GM11168 (cell line): ENCODE measurements around the gene RAD51B.

Experiments used
- in situ Hi-C: fragments of 300-500 bp; cut with MboI; formaldehyde crosslinking; loops from one replicate; pipeline ENCODE4 v1.12.0; 2022; ENCODE audit warnings: low sequenced_read_pairs; ENCODE audit not compliant: unreplicated experiment

RAD51B gene

DNA sequence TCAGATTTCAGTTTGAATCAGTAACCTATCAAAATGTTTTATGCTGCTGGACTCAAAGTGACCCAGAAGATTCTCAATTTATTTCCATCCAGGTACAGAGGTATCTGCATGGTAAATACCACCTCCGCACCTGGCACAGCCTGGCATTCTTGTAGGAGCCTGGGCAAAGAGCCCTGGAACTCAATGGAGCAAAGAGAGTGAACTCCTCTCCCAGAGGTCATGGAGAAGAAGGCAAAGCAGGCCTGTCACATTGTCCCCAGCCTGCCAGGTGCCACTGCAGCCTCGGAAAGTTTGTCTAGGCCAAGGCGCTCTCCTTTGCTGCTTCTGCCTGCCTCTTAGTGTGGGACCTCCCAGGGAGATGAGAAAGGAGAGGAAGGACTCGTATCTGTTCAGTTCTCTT lies 653.5 kb downstream of the RAD51B start:
- in situ Hi-C loops: no loop called here

DNA sequence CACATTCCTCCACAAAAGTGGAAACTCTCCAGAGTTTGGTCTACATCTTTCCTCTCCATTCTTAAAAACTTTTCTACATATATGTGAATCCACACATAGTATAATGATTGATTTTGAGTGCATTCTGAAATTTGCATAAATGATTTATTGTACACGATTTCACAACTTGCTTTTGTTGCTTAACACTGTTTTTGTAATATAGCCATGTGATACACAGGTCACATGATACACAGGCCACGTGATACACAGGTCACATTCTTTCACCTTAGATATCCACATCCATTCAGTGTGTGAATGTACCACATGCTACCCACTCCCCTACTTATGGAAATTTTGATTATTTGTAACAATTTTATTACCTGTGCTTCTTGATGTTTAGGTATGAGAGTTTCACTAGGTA lies 654.2 kb downstream of the RAD51B start:
- in situ Hi-C loops: no loop called here

DNA sequence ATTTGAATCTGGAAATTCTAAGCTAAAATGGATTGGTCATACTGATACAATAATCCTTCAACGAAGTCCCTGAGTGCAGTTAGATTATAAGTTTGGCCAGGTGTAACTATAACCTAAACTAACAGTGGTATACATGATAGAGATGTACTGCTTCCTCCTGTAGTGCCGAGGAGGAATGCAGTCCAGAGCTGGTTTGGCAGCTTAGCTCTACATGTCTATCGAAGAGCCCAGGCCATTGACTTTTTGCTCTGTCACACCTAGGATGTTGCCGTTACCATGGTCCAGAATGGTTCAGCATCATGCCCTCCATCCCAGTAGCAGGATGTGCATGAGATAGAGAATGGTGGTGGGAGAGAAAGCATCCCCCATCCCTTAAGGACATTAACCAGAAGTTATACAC lies 655.2 kb downstream of the RAD51B start:
- in situ Hi-C loops: no loop called here

DNA sequence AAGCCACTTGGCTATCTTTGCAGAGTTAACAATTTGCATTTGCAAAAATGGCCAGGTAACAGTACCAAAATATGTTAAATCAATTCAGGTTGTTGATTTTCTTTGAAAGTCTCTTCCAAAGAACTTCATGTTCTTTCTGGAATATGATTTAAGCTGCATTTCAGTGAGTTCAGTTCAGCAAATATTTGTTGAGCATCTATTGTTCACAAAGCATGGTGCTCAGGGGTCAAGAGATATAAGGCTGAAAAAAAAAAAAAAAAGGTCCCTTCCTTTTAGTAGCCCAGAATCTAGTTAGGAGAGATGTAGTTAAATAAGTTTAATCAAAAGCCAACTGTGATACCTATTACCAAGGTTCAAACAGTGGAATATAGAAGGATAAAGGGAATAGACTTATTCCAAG lies 656.2 kb downstream of the RAD51B start:
- in situ Hi-C loops: no loop called here

DNA sequence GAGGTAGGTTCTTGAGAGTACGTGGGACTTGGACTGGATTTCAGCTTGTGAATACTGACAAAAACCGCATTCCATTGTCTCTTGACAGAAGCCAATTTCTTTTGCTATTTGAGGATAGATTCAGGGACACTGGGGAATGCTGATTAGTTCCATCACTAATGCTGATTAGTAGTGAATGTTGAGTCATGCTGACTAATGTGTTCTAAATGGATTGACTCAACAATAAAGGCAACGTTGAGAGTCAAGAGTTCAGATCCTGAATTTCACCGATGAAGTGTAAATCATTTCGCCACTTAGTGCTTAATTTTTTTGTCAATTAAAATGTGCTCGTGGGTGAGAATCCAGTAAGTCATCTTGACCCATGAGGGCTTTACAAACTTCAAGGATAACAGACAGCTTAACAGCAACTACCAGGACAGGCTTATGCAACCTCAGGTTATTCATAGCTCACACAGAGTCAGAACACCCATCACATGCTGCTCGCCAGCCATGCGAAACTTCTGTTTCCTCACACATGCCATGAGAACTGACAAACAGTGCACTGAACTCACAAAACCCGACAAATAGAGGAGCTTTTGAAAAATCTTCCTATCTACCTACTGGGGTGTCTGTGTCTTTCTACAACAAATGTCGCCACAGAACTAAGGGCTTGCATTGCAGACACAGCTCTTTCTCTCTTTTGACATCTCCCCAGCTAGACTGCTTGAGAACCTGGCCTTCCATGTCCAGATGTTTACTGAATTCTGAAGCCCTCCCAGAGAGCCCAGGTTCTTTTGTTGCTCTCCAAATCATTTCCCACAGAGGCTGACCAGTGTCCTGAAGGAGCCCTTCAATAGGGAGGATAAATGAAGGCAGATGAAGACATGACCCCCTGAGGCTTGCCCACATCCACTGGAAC lies 656.9 kb downstream of the RAD51B start:
- in situ Hi-C loops: no loop called here

DNA sequence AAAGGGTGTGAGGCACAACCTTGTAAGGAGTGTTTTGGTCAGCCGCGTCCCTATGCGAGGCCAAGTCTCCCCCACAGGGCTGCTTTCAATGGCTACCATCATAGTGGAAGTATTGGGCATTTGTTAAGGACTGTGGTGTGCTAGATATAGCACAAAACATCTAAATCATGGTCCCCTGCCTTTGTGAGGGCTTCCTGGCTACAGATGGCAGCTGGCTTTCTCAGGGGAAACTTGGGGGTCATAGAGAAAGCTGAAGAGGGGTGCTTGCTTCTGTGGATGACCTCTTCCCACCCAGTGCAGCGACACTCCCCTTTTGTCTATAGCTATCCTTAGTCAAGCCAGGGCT lies 657.5 kb downstream of the RAD51B start:
- in situ Hi-C loops: no loop called here

DNA sequence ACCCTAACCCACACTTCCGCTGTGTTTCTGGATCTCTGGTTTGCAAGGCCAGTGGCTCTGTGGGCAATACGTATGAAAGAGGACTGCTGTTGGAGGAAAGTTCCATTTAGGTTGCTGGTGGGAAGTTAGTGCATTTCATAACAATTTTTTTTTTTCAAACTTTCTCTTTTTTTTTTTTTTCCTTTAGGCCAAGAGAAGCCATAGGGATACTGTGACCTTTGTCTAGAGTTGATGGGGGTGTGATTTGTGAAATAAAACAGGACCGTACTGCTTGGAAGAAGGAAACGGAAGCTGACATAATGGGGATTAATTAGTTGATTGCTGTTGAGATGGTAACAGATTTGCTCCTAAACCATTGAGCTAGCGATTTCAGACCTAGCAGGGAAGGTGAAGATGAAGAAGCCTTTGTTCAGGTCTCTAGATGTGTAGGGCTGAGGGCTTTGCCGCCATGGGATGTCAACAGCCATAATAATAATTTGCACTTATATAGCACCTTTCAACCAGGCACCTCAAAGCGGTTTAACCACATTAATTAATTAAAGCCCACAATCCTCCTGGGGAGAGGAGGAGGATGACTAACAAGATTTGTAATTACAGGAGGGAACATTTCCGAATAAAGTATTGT lies 658.0 kb downstream of the RAD51B start:
- in situ Hi-C loops: no loop called here

DNA sequence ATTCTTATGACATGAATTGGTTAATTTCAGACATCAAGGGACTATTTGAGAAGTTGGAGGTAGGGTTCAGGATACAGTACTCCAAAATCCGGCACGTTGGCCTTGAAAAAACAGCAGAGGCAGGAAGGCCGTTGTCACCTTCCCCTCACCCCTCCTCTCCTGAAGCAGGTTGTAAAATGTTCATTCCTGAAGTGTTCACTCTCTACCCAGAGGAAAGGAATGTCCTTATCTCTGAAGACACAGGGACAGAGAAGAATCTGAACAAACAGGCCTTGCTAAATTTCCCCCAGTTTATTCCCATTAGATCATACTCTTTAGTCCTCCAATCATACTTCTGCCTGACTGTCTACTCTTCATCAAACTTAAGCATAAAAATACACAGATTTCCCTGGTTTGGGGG lies 659.7 kb downstream of the RAD51B start:
- in situ Hi-C loops: no loop called here

DNA sequence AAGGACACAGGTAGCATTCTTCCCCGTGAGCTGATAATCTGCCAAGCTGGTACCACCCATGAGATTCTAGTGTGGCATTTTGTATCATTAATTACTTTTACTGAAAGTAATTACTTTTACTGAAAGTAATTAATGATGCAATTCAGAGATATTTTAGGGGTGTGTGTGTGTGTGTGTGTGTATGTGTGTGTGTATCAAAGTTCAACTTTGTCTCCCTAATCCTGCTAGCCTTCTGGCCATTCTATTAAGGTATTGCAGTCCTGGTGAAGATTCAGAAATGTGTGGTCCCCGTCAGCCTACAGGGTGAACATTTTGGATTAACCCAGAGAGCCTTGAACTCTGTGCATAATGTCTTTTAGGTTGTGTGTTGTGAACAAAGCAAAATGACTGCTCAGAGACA lies 662.4 kb downstream of the RAD51B start:
- in situ Hi-C loops: no loop called here

DNA sequence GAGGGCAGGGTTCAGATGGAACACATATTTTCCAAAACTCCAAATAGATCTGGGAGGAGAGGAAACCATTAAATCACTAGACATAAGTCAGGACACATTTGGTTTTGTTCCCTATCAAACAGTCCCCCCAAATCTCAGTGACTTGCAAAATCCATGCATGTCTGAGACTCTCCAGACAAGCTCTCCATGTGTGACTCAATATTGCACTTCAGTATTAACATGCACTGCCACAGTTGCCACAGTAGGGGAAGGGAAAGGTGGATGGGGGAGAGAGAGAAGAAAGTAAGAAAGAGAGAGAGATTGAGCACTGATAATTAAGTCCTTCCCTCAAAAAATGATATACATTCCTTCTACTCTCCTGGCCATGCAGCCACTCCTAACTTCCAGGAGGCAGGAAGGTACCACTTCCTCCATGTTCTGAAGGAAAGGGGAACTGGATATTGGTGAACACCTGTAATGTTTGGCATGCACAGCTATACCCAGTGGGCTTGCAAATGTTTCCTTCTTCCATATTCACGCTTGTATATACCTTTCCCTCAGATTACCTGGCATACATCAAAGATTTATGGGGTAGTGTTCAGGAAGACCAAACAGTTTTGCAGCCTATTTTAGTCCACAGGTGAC lies 663.3 kb downstream of the RAD51B start:
- in situ Hi-C loops: no loop called here

DNA sequence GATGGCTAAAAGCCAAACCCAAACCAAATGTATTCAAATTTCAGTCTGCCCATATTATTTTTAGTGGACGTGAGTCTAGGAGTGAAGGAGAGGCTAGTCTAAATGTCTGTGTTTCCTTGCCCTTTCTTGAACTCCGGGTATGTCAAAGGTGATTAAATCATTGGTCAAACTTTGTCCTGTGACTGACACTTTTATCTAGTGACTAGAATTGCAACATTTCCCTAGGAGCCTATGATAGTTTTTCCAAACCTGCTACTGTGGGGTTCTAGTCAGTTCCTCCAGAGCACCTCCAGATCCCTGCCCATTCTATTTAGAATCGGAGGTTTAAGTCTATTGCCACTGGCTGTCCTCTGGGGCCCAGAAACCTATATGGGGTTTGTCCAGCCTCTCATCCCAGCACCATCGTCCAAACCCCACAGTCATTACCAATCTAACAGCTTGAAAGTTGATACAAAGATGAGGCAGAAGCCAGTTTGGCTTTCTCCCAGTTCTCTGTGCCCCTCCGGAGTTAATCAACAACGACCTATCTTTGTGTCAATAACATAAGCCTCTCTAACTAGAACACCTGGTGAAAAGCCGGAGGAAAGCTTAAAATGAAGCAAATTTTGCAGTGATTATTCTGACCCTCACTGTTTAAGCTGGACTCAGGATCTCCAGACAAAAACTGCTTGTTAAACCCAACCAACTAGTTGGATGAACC lies 666.6 kb downstream of the RAD51B start:
- in situ Hi-C loops: no loop called here

DNA sequence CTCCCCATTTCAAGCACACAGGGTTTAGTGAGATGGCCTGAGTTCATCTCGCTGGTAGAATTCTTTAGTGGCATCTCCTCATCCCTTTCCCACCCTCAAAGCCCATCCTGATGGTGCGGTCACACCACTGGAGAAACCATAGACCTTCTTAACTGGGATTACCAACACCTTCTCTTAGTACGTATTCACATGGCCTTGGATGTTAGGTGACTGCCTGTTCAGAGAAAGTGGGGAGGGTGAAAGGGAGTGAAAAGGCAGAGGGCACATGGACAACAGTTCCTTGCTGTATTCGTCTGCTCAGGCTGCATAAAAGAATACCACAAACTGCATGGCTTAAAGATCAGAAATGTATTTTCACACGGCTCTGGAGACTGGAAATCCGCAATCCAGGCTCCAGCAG lies 667.2 kb downstream of the RAD51B start:
- in situ Hi-C loops: no loop called here

DNA sequence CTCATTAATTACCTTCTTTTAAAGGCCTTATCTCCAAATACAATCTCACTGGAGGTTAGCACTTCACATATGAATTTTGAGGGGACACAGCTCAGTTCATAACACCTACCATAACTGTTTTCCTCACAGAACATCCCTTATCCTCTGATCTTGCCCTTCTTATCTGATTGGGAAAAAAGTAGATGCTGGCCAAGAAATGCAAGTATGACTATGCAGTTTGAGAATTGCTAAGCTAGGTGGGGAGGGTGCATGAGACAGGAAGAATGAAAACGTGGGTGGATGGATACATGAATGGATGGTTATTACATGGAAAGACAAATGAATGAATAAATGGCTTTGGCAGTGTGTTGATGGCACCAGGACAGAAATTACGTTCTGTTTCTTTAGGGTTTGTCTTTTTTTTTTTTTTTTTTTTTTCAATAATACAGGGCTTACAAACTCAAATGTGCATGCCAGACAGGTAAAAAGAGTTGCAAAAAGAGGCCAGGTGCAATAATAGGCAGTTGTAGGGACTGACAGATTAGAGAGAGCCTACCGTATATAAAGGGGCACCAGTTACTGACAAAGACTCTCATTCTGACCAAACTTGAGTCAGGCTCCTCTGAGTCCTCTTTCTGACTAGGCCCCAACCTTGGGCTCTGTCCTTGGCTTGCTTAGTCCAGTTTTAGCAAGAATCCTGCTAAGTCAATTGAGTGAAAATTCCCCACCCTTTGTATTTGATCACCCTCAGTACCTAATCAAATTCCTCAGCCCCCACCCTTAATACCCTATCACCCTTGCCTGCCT lies 668.4 kb downstream of the RAD51B start:
- in situ Hi-C loops: no loop called here

DNA sequence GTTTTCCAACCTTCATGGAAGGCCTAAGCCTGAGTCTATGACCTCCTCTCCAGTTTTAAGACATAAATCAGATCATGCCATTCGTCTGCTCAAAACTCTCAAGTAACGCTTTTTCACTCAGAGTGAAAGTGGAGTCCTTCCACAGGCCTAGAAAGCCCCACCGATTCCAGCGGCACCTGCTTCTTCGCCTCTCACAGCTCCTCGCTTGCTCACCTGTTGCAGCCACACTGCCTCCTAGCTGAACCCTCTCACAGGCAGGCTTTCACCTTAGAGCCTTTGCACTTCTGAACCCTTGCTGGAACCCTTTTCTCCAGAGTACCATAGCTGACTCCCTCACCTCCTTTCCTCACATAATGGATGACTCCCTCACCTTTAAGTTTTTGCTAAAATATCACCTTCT lies 672.2 kb downstream of the RAD51B start:
- in situ Hi-C loops: no loop called here

DNA sequence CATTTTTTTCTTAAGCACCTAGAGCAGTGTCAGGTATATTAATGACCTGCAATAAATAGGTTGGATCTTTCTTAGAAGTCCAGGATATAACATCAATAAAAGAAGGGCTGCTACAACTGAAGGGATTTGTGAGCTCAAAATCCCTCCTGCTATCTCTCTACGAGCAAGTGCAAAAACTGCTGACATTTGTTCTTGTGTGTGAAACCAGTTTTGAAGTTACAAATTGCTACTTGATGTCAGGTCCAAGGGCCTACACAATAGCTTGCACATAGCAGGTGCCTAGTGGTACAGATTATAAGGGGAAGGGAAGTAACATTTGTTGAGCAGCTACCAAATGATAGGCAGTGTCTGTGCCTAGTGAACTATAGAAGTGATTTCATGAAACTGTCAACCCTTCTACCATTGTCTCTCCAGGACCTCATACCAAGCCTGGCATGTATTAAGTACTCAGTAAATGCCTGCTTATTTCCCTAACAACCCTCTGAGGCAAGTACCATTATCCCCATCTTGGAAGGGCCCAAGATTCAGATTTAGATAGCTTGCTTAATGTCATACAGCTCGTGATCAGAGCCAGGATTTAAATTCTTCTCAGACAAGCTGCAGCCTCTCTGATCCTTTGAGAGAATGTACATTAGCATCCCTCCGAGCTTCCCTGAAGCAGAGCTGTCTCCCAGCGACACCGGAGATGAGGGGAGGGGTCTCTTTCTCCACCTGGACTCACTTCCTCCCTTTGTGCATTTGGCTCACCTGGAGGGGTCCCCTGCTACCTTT lies 673.0 kb downstream of the RAD51B start:
- in situ Hi-C loops: no loop called here

DNA sequence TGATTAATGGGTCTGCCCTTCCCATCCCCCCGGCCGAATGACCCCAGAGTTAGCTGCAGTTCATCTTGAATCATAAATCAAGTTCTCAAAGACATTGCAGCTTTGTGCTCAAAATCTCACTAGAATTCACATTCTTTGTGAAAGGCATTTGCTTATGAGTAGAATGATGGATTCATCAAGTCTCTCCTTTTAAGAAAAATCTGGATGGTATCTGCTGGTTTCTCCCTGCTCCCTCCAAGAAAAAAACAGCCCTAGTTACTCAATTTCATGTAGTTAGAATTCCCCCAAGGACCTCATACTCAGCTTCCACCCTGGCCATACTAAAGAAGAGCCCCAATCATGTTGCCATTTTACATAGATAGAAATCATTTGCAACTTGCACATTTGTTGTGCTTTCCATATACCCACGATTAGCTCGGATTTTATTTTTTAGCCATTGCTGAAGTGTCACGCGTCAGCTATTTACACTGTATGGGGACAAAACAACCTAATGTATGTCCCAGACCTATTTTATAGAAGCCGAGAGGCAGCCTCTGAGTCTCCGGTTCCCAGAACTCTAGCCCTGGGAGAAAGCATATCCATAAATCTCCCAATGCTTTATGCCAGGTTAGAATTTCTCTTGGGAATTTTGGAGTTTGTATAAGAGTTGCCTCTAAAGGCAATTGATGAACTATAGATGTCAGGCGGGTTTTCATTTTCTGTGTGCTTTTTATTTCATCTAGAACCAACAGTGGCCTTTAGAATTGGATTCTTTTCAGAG lies 673.8 kb downstream of the RAD51B start:
- in situ Hi-C loops: no loop called here

DNA sequence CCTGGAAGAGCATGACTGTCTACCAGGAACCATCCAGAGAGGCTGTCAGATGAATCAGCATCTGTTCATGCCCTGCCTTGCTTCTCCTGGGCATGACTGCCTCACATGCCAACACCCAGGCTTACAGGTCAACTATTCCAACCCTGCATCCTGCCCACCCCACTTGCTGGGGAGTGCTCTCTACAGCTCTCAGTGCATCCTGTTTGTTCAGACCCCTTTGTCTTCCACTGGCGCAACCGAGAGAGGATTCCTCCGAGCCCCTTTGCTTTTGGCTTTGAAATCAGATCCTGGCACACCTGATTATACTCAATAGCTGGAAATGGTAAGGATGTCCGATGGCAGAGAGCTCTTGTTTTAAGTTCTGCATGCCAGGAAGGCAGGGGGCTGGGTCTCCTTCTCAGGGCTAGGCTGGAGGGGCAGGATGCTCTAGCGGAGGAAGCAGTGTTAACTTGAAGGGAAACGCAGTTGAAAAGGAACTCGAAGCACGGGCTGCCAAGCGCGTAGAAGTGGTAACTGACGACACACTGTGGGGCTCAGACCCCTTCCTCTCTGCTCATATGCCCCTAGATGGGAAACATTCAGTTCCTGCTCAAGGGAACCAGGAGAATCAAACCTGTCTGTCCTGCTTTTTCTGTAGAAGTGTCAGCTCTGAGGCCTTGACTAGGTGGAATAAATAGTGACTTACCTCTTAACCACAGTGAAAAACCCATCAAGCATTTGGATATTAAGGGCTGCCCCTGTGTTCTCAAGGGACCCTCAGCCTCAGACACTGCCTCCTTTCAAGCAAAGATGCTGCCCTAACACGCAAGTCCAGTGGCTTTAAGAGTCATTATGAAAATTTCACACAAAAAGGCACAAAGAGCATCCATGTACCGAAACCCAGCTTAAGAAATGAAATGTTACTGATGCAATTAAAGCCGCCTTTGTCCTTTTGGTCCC lies 675.8 kb downstream of the RAD51B start:
- in situ Hi-C loops: no loop called here

DNA sequence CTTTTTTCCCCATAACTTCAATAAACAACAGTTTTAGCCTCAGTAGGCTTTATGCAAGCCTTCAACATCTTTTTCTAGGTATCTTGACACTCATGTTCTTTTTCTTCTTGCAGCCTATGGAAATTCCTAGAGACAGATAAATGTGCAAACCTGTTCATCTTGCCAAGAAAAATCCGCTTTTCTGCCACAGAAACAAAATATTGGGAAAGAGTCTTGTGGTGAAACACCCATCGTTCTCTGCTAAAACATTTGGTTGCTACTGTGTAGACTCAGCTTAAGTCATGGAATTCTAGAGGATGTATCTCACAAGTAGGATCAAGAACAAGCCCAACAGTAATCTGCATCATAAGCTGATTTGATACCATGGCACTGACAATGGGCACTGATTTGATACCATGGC lies 677.4 kb downstream of the RAD51B start:
- in situ Hi-C loops: no loop called here
